Adipose tissue (tissue), 3 donors: Measurements from ENCODE around the gene USP40. TPM values are rescaled to one million over a fixed set of nuclear protein-coding genes. Genes with fewer than 3 reads are reported as not detected.

Experiments used
- H3K27ac ChIP-seq: one replicate; pipeline ENCODE4 v1.5.1; 2013; ENCODE audit warnings: low read depth, low read length
- WGBS, 3 donors: extraction: QIAGEN DNeasy Blood & Tissue Kit; methylation state at CpG; one replicate each; pipeline ENCODE4 v1.1.7; 2013; 5-methylcytosine and 5-hydroxymethylcytosine counted together
- polyA plus RNA-seq, 3 donors: library from polyadenylated mRNA; stranded (reverse); fragments of 200-250 nt; gene quantifications; one replicate each; pipeline ENCODE4 v1.2.3, GENCODE V29; 2013
- donor health status: healthy with polysubstance abuse.
- donor health status: Bipolar disorder and iron deficiency.
- donor health status: healthy.

The USP40 gene
- polyA plus RNA-seq, 3 donors: 11.5 to 26.4 (median 16.2) TPM

DNA sequence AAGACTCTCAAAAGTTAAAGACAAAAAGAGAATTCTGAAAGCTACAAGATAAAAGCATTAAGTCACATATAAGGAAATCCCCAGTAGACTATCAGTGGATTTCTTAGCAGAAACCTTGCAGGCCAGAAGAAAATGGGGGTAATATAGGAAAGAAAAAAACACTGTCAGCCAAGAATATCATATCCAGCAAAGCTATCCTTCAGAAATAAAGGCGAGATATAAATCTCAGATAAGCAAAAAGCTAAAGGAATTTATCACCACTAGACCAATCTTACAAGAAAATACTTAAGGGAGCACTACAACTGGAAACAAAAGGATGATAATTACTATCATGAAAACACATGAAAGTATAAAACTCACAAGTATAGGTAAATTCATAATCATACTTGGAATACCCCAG lies 63.1 kb downstream of the USP40 start:
- 91 to 100% (median 97%) methylated on average over 1 of the region's 1 CpG for WGBS, 3 donors
- H3K27ac ChIP-seq: no peak overlapping the region

DNA sequence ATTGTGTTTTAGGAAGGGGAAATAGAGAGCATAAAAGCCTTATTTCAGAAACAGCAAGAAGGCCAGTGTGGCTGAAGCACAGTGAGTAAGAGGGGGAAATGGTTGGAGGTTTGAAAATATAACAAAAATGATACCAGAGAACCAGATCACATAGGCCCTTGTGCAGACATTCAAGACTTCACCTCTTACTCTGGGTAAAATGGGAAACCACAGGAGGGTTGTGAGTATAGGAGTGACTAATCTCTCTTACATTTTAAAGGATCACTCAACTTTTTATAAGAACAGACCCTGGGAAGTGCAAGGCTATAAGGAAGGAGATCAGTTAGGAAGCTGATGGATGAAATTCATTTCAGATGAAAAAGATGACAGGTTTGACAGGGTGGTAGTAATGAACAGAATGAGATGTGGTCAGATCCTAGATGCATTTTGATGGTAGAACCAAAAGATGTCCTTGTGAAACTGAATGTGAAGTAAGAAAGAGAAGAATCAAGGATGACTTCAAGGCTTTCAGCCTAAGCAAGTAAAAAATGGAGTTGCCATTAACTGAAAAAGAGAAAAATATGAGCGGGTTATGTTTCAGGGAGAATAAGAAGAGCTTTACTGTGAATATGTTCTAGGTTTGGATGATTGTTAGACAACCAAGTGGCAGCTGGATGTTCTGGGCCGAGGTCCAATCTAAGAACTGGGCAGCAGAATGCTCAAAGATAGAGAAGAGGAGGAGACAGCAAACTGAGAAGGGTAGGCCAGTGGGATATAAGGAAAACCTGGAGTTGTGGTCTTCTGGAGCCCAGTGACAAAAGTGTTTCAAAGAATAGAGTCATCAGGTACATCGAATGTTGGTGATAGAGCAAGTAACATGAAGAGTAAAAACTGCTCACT lies 65.1 kb downstream of the USP40 start:
- H3K27ac ChIP-seq: no peak overlapping the region
- WGBS, 3 donors: 93 to 98% (median 95%) methylated on average over 3 of the region's 3 CpGs

DNA sequence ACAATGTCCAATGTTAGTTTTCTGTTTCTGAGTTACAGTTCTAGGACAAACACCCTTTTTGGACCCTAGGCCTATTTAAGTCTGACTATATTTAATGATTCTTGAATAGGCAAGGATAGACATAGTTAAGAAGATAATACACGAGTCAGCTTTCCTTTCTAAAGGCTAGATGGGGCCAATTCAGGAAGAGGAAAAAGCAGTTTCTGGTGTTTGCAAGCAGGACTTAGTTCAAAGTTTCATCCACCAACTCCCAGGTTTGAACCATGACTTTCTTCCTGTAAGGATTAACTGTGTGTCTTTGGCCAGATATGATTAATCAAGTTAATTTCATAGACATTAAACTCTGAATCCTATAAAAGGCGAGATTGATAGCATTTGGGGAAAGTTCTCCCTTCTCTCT lies 66.7 kb downstream of the USP40 start:
- H3K27ac ChIP-seq: no peak overlapping the region
- 72 to 82% (median 77%) methylated on average over 2 of the region's 2 CpGs for WGBS, 3 donors

DNA sequence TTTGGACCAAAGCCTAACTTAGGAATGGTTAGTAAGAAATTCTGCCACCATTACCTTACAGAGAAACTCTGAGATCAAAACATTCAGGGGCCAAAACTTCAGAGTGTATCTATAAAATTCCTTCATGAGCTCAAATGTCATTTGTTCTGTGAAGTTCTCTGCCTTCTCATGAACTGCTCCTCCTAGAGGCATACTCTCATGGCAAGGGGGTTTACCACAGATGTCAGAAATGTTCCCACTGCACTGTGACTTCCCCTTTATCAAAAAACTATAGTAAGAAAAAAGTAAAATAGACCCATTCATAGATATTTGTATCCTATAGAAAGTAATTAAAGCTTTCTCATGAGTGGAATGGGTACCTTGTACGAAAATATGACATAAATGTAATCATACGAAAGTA lies 68.5 kb downstream of the USP40 start:
- no peak overlapping the region for H3K27ac ChIP-seq
- WGBS, 3 donors: 93 to 98% (median 97%) methylated on average over 2 of the region's 2 CpGs

DNA sequence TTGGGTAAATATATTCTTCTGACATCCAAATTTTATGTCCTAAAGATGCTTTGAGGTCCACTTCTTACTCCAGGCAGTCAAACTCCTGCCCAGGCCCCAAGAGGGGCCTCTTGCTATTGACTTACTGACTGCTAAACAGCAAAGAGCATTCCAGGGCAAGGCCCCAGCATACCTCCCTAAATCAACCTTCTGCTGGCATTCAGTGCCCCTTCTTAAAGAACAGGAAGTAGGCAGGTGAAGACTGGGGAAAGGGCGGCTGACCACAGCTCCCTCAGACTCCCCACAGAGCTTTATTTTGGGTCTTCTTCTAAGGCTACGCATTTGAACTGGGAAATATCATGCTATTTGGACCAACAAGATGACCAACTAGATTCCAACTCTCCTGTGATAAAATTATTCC lies 68.9 kb downstream of the USP40 start:
- 90 to 100% (median 96%) methylated on average over 2 of the region's 2 CpGs for WGBS, 3 donors

DNA sequence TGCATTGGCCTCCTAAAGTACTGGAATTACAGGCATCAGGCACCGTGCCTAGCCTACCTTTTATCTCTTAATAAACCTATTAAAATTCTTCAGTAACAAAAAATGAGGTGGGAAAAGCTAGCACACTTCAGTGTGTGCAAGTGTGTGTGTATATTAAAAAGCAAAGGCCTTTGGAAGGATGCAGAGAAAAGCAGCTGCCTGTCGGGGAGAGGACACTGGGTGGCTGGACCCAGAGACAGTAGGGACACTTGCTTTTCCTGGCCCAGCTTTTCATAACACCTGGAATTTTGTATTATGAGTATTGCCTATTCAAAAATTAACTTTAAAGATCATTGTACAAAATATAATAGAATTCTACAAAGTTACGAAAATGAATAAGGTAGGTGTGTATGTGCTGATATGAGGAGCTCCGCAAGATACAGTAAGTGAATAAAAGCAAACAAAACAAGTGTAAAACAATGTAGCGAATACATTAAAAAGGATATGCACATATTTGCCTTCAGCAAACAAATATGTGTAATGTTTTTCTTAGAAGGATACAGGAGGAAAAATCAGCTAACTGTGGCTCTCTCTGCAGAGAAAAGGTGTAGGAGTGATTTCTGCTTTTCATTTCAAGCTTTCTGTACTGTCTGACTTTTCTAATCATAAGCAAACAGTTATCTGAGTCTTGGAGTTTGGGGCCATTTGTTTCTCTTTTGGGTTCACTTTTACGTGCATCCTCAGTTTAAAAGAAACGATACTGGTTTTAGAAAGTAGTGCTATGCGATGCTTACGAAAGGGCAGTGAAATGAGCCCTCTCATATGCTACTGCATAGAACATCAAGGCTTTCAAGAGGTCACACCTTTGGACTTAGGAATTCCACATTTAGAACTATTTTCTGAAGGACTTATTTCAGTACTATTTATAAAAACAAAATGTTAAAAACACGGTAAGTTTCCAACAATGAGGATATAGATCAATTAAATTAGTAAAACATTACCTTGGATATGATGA lies 70.8 kb downstream of the USP40 start:
- WGBS, 3 donors: 72 to 90% (median 90%) methylated on average over 10 of the region's 10 CpGs
- no peak overlapping the region for H3K27ac ChIP-seq

More for the DNA sequence above, 68.9 kb downstream of the USP40 start:
- no peak overlapping the region for H3K27ac ChIP-seq

DNA sequence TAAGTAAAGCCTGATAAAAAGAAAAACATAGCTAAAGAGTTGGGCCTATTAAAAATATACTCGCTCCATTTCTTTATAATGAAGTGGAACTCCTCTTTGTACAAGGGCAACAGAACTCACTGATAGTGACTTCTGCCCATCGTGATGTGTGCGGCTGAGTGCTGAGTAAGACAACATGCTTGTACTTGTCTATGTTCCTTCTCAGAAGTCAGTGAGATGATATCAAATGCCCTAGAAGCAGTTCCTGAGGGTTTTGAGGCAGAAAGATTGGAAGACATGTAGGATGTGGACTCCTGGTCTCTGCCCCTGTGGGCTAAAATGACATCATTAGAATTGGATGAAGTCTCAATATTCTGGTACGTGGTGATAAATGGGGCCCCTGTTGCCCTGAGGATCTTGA lies 73.8 kb downstream of the USP40 start:
- 94 to 98% (median 96%) methylated on average over 4 of the region's 4 CpGs for WGBS, 3 donors
- H3K27ac ChIP-seq: no peak overlapping the region

DNA sequence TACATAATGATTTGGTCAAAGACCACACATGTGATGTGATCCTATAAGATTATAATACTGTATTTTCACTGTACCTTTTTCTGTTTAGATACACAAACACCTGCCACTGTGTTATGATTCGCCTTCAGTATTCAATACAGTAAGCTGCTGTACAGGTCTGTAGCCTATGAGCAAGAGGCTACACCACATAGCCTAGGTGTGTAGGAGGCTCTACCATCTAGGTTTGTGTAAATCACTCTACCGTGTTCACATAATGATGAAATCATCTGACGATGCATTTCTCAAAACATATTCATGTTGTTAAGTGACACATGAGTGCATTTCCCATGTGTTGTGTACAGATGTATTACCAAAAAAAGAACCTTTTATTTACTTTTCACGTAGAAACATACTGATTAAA lies 74.5 kb downstream of the USP40 start:
- no peak overlapping the region for H3K27ac ChIP-seq
- WGBS, 3 donors: 87 to 91% (median 88%) methylated on average over 4 of the region's 4 CpGs

DNA sequence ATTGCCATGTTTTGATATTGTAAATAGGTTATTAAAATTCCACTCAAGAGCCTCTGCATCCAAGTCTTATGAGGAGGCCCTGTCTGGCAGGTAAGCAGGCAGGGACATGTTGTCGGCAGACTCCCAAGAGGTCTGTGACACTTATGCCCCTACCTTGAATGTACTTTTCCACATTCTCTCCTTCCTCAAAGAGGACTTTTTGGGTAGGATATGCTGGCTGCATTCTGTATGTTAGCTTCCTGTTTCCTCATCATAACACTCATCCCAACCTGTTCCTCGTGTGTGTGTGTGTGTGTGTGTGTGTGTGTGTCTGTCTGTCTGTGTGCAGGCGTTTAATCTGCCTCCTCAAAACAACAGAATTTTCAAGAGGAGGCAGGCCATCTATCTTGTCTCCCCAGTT lies 75.3 kb downstream of the USP40 start:
- H3K27ac ChIP-seq: no peak overlapping the region
- WGBS, 3 donors: 75 to 90% (median 90%) methylated on average over 3 of the region's 3 CpGs

DNA sequence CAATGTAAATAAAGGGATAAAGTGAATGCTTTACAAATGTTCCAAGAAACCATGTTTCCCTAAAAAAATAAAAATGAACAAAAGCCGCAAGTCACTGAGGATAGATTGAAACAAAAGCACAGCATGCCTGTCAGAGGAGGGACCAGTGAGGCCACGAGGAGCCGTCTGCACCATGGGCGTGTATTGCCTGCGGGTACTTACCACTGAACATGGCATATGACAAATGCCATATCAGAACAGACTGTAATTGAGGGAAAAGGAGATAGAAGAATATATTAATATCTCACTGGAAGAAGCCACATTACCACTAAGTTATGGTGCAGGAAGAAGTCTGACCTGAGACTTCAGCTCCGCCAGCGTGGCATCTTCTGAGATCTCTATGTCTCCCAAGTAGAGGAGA lies 75.8 kb downstream of the USP40 start:
- no peak overlapping the region for H3K27ac ChIP-seq
- whole genome bisulfite sequencing, 3 donors: 95 to 97% (median 97%) methylated on average over 7 of the region's 7 CpGs

DNA sequence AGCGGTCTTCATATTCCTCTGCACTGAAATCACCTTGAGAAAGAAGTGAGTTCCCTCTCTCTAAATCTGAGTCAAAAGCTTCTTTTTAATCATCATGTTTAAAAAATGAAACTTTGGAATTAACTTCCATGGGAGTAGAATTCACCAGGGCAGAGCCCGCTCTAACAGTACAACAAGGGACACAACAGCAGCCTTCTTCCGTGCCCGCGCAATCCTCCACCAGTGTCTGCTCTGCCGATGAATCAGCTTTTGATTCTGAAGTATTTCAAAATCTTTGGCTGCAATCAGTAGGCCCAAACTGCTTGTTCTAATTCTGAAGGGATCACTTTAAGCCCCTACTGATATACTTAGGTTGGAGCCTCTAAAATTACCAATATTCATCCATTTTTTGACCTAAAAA lies 76.9 kb downstream of the USP40 start:
- WGBS, 3 donors: 83 to 95% (median 94%) methylated on average over 6 of the region's 6 CpGs

DNA sequence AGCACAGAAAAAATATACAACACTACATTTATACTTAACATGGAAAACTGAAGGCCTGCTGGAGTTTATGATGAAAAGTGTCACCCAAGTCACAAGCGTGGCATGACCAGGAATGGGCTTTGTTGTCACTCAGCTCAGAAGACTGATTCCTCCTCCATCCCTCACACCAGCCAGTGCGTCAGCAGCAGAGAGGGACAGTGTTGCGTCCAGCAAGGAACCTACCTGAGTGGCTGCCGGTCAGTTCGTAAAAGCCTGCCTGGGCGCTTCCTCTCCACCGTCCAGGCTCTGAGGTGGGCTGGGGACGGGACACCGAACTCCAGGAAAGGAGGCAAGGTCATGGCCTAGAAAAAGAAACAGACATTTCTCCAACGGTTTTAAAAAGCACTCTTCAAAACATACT lies 77.4 kb downstream of the USP40 start:
- no peak overlapping the region for H3K27ac ChIP-seq
- WGBS, 3 donors: 91 to 92% (median 91%) methylated on average over 10 of the region's 10 CpGs

More for the DNA sequence above, 76.9 kb downstream of the USP40 start:
- H3K27ac ChIP-seq: no peak overlapping the region

DNA sequence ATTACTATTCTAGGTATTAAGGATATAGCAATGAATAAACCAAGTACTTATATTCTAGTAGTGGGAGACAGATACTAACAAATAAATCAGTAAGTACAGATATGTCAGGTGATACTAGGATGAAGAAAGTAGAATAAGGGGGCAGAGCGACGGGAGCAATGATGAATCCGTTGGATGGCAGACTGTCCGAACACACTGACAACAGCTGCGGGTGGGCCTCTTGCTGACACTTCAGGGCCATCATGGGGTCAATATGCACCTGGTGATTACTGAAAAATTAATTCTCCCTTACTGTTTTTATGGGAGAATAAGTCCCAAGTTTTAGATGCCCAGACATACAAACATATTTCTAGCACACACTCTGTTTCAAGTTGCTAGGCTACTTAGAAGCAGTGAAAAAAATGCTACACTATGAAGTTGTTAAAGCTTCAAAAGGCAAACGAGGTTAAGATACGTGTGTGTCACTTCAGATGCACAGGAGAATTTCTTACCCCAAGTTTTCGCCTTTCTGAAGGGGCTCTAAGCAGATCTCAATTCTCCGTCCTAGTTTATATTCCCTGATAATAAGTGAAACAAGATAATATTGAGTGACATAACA lies 78.7 kb downstream of the USP40 start:
- WGBS, 3 donors: 90 to 92% (median 91%) methylated on average over 9 of the region's 9 CpGs
- H3K27ac ChIP-seq: no peak overlapping the region

DNA sequence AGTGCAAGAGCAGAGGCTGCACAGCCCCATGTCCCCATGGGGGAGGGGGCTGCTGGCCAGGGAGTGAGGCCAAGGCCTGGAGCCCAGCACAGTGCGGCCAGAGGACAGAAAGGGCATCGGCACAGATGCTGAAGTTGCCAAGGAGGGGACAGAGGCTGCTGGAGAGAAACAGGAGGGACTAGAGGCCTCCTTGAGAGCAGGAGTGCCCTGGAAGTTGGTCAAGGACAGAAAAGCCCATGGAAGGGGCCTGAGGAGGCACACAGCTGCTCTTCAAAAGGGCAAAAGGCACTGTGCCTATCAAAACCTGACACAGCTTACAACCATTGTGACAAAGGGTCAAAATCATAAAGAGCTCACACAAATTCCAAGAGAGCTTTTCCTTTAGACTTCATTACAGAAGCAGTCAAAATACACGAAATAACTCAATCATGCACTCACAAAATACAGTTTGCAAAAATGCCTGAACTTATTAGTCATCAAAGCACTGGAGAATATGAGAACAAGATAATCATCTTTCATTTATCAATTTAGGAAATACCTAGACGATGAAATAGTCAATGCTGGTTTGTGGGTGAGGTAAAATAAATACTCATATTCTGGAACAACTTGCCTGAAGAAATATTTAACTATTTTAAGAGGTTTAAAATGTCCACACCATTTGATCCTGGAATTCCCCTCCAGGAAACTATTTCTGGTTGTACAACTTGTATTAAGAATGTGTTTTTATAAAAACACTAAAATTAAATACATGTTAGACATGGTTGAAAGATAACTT lies 79.6 kb downstream of the USP40 start:
- H3K27ac ChIP-seq: no peak overlapping the region
- 60 to 67% (median 66%) methylated on average over 4 of the region's 4 CpGs for WGBS, 3 donors

DNA sequence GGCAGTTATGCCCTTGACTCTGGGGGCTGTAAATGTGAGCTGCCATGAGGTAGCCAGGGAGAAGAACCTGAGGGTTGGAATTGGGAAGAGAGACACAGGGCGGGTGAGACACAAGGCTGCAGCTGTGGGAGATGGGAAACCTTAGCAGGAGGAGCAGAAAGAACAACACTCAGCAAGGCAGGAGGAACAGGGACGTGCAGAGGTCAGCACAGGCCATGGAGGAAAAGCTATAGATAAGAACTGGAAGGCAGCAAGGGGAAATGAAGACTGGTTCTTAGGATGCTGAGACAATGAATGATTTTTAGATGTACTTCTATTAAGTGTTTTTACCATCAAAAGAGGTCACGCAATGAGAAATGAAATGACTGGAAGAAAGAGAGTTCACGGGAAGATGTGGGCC lies 80.2 kb downstream of the USP40 start:
- no peak overlapping the region for H3K27ac ChIP-seq
- WGBS, 3 donors: 87 to 93% (median 91%) methylated on average over 4 of the region's 4 CpGs

DNA sequence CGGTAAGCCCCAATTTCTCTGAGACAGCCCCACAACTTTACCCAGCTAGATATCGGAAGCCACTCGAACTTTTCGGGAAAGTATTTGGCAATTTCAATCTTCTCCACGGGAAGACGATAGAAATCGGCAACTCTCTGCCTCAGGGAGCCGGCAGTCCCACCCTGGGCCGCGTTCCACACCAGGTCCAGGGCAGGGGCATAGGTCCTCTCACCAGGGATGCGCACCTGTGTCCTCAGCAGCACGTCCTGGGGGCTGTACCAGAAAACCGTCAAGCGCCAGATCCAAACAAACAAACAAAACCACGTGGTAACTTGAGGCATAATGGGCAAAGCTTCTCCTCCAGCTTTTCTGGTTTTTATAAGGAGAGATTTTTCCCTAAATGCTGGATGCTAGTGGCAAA lies 80.9 kb downstream of the USP40 start:
- H3K27ac ChIP-seq: no peak overlapping the region
- WGBS, 3 donors: 92 to 97% (median 94%) methylated on average over 15 of the region's 15 CpGs

DNA sequence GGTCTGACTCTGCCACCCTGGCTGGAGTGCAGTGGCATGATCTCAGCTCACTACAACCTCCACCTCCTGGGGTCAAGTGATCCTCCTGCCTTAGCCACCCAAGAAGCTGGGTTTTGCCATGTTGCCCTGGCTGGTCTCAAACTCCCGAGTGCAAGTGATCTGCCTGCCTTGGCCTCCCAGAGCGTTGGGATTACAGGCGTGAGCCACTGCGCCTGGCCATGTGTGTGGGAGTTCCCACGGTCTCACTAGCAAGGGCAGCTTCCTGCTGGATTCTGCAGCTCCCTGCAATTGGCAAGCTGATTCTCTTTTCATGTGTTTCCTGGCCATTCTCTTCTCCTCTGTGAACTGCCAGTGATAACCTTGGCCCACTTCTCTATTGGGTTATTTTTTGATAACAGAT lies 84.0 kb downstream of the USP40 start:
- H3K27ac ChIP-seq: no peak overlapping the region
- 77 to 81% (median 78%) methylated on average over 5 of the region's 5 CpGs for WGBS, 3 donors
